ENCODE measurements around the gene OR4S1.
"Not testable (repeated sequence)": the region's sequence is repeated elsewhere in the genome, so short reads cannot be mapped to it uniquely, and the experiment has no call there.

OR4S1 gene, protein sequence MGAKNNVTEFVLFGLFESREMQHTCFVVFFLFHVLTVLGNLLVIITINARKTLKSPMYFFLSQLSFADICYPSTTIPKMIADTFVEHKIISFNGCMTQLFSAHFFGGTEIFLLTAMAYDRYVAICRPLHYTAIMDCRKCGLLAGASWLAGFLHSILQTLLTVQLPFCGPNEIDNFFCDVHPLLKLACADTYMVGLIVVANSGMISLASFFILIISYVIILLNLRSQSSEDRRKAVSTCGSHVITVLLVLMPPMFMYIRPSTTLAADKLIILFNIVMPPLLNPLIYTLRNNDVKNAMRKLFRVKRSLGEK

GRCh38 chr11:48305923-48306322, at the start of gene OR4S1:
TSS of gene OR4S1 (plus strand) at chr11:48306223. CDS start at chr11:48306223, 0 bp downstream.
- Mint-ChIP-seq H3K4me3 (no peak within 1 kb of the TSS), H3K27me3 (peaks cover 10% of the 10 kb centered on the region), H3K36me3 (no peaks in the 10 kb centered on the region), H3K9me3 (no peaks in the 10 kb centered on the region), H3K27ac (no peak within 1 kb of the TSS), H3K4me1 (no peaks in the 10 kb centered on the region)
- CTCF ChIA-PET: interaction anchor here (2.7 kb wide), 1 partner anchor 134 kb away, joined by 12 read pairs; no protein-coding TSS in a partner anchor
- DNase-seq: no peak

GRCh38 chr11:48261600-48261999, 44.4 kb upstream of the OR4S1 start:
- no peak for DNase-seq
- no peak overlapping the region for H3K4me3 Mint-ChIP-seq
- CTCF ChIA-PET: no interaction called here
- no peak overlapping the region for H3K27ac Mint-ChIP-seq
- no peaks in the 10 kb centered on the region for H3K36me3 Mint-ChIP-seq
- H3K27me3 Mint-ChIP-seq: no peaks in the 10 kb centered on the region
- no peaks in the 10 kb centered on the region for H3K4me1 Mint-ChIP-seq
- H3K9me3 Mint-ChIP-seq: no peaks in the 10 kb centered on the region

DNA sequence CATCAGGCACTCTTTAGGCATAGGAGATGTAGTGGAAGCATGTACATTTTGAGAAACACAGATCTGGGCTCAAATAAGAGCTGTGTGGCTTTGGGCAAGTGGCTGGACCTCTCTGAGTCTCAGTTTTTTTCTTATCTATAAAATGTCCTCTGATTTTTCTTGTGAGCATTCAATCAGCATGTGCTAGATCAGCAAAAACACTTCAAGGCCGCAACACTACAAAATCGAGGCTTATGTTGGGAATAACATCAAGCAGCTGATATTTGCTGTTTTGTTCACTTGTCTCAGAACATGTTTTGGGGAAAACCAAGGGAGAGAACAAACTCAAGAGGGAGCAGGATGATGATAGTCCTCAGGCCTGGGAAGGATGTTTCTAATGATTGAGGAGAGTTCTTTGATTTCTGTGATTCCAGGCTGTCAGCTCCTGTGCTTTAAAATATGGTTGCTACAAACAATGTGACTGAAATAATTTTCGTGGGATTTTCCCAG, 42.6 kb upstream of the OR4S1 start, which contains the start of gene OR4X1:
TSS of gene OR4X1 (plus strand) at position 439 of the 489 bp plus-strand sequence. CDS start at position 439, 0 bp downstream.
- no peaks in the 10 kb centered on the region for H3K9me3 Mint-ChIP-seq
- no peaks in the 10 kb centered on the region for H3K4me1 Mint-ChIP-seq
- DNase-seq: no peak
- CTCF ChIA-PET: no interaction called here
- H3K27me3 Mint-ChIP-seq: no peaks in the 10 kb centered on the region
- no peak within 1 kb of the TSS for H3K4me3 Mint-ChIP-seq
- no peak within 1 kb of the TSS for H3K27ac Mint-ChIP-seq
- no peaks in the 10 kb centered on the region for H3K36me3 Mint-ChIP-seq

DNA sequence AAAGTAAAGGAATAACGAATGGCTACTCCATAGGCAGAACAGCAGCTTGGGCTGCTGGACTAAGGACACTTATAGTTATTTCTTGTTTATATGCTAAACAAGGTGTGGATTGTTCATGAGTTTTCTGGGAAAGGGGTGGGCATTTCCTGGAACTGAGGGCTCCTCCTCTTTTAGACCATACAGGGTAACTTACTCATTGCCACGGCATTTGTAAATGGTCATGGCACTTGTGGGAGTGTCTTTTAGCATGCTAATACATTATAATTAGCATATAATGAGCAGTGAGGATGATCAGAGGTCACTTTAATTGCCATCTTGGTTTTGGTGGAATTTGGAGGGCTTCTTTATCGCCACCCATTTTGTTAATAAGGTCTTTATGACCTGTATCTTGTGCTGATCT, 35.4 kb upstream of the OR4S1 start:
- Mint-ChIP-seq H3K36me3 (no peaks in the 10 kb centered on the region), H3K4me3 (no peak overlapping the region), H3K9me3 (no peaks in the 10 kb centered on the region), H3K27ac (no peak overlapping the region), H3K27me3 (peaks cover 3% of the 10 kb centered on the region), H3K4me1 (no peaks in the 10 kb centered on the region)
- DNase-seq: no peak
- CTCF ChIA-PET: no interaction called here

- no peaks in the 10 kb centered on the region for H3K9me3 Mint-ChIP-seq
- H3K27me3 Mint-ChIP-seq: peaks cover 3% of the 10 kb centered on the region
- H3K4me1 Mint-ChIP-seq: no peaks in the 10 kb centered on the region
- CTCF ChIA-PET: no interaction called here
- no peaks in the 10 kb centered on the region for H3K36me3 Mint-ChIP-seq
- DNase-seq: no peak
- H3K4me3 Mint-ChIP-seq: no peak overlapping the region
- no peak overlapping the region for H3K27ac Mint-ChIP-seq
Measured at GRCh38 chr11:48272606-48273005, 33.4 kb upstream of the OR4S1 start.

DNA sequence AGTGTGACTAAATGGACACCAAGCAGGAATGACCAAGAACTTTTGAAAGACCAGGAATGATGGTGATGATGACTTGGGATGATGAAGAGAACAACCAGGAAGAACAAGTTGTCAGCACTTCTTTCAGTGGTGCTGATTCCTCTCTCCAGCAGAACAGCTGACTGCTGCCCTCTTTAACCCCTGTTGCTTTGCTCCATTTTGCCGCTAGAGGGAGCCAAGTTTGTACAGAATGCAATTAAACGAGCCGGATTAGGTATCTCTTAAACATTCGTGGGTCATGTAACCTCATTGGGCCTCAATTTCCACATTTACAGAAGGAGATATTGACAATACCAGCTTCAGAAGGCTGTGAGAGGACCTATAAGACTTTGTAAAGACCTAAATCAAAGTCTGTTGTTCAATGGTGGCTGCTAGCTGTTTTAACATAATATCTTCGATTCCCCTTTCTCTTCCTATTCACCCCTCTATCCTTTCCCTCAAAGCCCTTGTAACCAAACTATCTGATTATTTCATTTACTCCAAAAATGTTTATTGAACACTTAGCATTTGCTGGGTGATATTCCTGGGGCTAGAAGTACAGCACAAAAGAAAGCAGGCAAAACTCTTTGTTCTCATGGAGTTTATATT, 1.9 kb downstream of the OR4S1 start:
- peaks cover 10% of the 10 kb centered on the region for H3K27me3 Mint-ChIP-seq
- H3K36me3 Mint-ChIP-seq: no peaks in the 10 kb centered on the region
- H3K9me3 Mint-ChIP-seq: no peaks in the 10 kb centered on the region
- H3K4me3 Mint-ChIP-seq: no peak overlapping the region
- no peak overlapping the region for H3K27ac Mint-ChIP-seq
- H3K4me1 Mint-ChIP-seq: no peaks in the 10 kb centered on the region
- DNase-seq: peak; percentile 83
- CTCF ChIA-PET: interaction anchor here (0.6 to 2.7 kb wide), 8 partner anchors 9 to 1688 kb away, joined by 3 to 14 read pairs (median 4); no protein-coding TSS in a partner anchor

GRCh38 chr11:48313590-48313989, 7.6 kb downstream of the OR4S1 start:
- H3K36me3 Mint-ChIP-seq, H3K4me3 Mint-ChIP-seq, H3K9me3 Mint-ChIP-seq, CTCF ChIA-PET, H3K4me1 Mint-ChIP-seq, H3K27ac Mint-ChIP-seq, DNase-seq, H3K27me3 Mint-ChIP-seq: not testable (repeated sequence)

DNA sequence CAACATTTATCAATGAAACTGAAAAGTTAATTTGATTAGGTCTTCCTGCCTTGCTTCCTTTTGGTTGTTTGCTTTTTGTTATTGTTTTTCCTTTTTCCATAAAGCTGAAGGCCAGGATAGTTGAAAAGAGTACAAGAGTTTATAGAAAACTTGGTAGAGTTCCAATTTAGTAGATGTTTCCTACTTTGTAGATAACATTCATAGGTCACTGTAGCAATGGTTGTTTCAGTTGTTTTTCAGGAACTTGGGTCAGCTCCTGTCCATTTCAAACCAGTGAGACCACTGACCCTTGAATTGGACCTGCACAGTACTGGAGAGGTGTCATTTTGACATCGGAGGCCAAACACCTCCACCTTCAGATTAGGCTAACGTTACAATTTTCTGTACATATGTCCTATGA, 13.8 kb downstream of the OR4S1 start:
- H3K27me3 Mint-ChIP-seq, CTCF ChIA-PET, H3K4me3 Mint-ChIP-seq, DNase-seq, H3K36me3 Mint-ChIP-seq, H3K4me1 Mint-ChIP-seq, H3K9me3 Mint-ChIP-seq, H3K27ac Mint-ChIP-seq: not testable (repeated sequence)

DNA sequence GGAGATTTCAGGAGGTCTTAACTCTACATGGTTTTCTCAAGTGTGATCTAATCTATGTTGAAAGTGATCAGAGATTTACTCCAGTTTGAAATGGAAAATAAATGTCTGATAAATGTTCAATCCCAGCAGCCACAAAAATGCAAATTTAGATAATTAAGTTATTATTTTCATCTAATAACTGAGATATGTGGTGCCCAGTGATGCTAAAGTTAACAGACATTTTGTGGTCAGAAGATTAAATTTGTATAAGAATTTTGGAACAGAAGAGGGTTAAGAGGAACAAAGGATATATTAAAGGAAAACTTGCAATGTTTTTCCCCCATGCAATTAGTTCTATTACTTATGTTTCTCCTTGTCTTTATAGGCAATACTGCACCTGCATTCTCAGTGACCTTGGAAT, 18.6 kb downstream of the OR4S1 start, which contains the start of gene OR4C3:
TSS of gene OR4C3 (plus strand) at position 301 of the 400 bp plus-strand sequence. CDS start 102 bp downstream, outside the sequence.
- H3K36me3 Mint-ChIP-seq, CTCF ChIA-PET, DNase-seq, H3K27ac Mint-ChIP-seq, H3K4me1 Mint-ChIP-seq, H3K4me3 Mint-ChIP-seq, H3K27me3 Mint-ChIP-seq, H3K9me3 Mint-ChIP-seq: not testable (repeated sequence)

DNA sequence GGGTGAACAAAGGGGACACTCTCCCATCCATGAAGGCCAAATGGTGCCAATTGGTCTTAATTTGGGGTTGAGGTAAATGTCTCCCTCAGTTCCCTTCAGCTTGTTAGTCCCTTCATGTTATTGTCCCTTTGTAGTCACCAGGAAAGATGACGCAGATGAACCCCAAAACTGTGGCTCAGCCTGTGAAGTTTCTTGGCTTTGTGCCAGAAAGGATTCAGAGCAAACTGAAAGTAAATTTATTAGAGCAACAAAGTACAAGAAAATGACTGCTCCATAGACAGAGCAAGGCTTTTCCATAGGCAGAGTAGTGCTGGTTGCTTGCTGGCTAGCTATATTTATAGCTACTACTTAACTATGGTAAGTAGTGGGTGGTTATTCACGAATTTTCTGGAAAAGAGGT, 35.4 kb downstream of the OR4S1 start:
- CTCF ChIA-PET: no interaction called here
- H3K36me3 Mint-ChIP-seq: peaks cover 11% of the 10 kb centered on the region
- no peak overlapping the region for H3K27ac Mint-ChIP-seq
- H3K4me3 Mint-ChIP-seq: no peak overlapping the region
- no peaks in the 10 kb centered on the region for H3K27me3 Mint-ChIP-seq
- H3K9me3 Mint-ChIP-seq: peaks cover 20% of the 10 kb centered on the region
- DNase-seq: peak; percentile 41
- H3K4me1 Mint-ChIP-seq: peaks cover 24% of the 10 kb centered on the region

GRCh38 chr11:48342505-48342904, 36.5 kb downstream of the OR4S1 start:
- H3K9me3 Mint-ChIP-seq: peaks cover 26% of the 10 kb centered on the region
- H3K4me3 Mint-ChIP-seq, CTCF ChIA-PET, DNase-seq, H3K27ac Mint-ChIP-seq, H3K27me3 Mint-ChIP-seq: not testable (repeated sequence)
- peaks cover 33% of the 10 kb centered on the region for H3K4me1 Mint-ChIP-seq
- peaks cover 18% of the 10 kb centered on the region for H3K36me3 Mint-ChIP-seq

DNA sequence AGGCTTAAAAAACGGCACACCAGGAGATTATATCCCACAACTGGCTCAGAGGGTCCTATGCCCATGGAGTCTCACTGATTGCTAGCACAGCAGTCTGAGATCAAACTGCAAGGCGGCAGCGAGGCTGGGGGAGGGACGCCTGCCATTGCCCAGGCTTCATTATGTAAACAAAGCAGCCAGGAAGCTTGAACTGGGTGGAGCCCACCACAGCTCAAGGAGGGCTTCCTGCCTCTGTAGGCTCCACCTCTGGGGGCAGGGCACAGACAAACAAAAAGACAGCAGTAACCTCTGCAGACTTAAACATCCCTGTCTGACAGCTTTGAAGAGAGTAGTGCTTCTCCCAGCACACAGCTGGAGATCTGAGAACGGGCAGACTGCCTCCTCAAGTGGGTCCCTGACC, 40.3 kb downstream of the OR4S1 start:
- peaks cover 34% of the 10 kb centered on the region for H3K9me3 Mint-ChIP-seq
- H3K27ac Mint-ChIP-seq: peak overlapping the region; percentile 83
- not testable (repeated sequence) for H3K27me3 Mint-ChIP-seq

GRCh38 chr11:48354013-48354412, 48.0 kb downstream of the OR4S1 start:
- Mint-ChIP-seq H3K27ac (no peak overlapping the region), H3K4me3 (no peak overlapping the region), H3K9me3 (no peaks in the 10 kb centered on the region), H3K36me3 (no peaks in the 10 kb centered on the region), H3K27me3 (no peaks in the 10 kb centered on the region), H3K4me1 (no peaks in the 10 kb centered on the region)
- DNase-seq: no peak
- CTCF ChIA-PET: no interaction called here

More for the DNA sequence above, 40.3 kb downstream of the OR4S1 start:
- Mint-ChIP-seq H3K4me1 (peaks cover 27% of the 10 kb centered on the region), H3K36me3 (peaks cover 21% of the 10 kb centered on the region)
- H3K4me3 Mint-ChIP-seq, CTCF ChIA-PET: not testable (repeated sequence)
- DNase-seq: peak; percentile 43

DNA sequence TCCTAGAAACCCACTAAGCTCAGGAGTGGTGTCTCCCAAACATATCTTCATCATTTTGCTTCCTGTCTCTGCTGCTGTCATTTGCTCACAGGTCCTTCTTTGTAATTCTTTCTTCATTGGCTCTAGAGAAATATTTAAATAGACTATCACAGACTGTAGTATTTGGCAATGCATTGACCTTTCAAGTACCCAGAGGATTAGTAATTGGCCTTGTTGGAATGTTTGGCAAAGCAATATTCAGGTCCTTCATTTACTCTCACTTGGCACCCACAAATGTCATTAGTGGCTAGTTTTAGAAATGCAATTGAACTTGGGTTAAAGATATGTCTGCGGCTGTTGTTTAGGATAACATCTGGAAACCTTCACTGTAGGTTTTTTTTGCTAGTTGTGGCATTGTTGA, 48.7 kb downstream of the OR4S1 start:
- Mint-ChIP-seq H3K9me3 (no peaks in the 10 kb centered on the region), H3K27me3 (no peaks in the 10 kb centered on the region)

More for the DNA sequence above, 48.7 kb downstream of the OR4S1 start:
- DNase-seq: no peak
- no peaks in the 10 kb centered on the region for H3K4me1 Mint-ChIP-seq
- H3K27ac Mint-ChIP-seq: no peak overlapping the region
- no peaks in the 10 kb centered on the region for H3K36me3 Mint-ChIP-seq
- H3K4me3 Mint-ChIP-seq: no peak overlapping the region
- CTCF ChIA-PET: no interaction called here
